Superior temporal gyrus (tissue), 1 donor: ENCODE measurements around the gene LPIN1.

ENCODE experiments used
- DNase-seq: peaks from one replicate; pipeline ENCODE4 v3.0.0-alpha.2; 2016; ENCODE audit errors: extremely low spot score

Gene LPIN1

DNA sequence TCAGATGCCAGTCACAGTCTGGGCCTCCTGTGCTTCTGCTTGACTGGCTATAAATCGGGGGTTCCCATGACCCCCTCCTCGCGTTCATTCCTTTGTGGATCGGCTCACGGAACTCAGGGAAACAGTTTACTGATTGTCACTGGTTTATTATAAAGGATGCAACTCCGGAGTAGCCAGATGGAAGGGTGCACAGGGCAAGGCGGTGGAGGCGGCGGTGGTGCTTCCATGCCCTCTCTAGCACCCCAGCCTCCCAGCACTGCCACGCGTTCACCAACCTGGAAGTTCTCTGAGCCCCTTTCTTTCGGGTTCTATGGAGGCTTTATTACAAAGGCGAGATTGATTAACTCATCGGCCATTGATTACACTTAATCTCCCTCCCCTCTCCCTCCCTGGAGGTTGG lies 15.6 kb downstream of the LPIN1 start:
- no peak for DNase-seq

DNA sequence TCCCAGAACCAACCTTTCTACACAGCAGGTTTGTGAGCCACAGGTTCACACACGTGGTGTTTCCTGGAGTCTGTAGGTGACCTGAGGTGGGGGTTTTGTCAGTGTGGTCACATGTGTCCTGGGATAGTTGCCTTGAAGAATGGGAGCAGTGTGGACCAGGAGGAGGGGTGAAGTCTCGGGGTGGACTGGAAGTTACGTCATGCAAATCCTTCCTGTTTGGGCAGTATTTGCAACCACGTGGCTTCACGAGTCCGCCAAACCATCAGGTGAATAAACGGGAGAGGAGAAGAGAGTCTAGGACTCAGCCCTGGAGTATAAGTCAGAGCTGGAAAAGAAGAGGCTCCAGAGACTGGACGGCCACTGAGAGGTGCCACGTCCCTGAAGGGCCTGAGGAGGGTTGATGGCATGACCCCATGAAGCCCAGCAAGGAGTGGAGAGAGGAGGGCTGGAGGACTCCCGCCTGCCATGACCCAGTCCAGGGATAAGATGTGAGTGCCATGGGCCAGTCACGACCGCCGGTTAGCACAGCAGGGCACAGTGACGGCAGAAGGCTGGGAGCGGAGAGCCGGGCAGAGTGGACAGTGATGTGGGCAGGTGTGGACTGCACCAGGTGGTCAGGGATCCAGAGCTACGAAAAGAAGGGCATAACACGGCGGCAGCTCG lies 16.5 kb downstream of the LPIN1 start:
- no peak for DNase-seq

DNA sequence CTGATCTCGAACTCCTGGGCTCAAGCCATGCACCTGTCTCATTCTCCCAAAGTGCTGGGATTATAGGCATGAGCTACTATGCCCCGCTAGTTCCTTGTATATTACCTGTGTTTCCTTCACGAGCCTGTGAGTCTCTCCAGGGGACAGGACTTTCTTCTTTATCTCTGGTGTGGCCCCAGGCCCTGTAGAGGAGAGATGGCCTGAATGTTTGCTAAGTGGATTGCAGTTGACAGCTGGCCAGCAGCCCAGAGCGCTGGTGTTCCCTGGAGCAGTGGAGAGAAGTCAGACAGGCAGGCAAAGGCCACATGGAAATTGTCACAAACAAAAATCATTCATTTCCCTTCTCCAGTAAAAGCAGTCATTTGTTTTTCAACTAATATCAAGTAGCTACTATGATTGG lies 17.9 kb downstream of the LPIN1 start:
- DNase-seq: no peak

DNA sequence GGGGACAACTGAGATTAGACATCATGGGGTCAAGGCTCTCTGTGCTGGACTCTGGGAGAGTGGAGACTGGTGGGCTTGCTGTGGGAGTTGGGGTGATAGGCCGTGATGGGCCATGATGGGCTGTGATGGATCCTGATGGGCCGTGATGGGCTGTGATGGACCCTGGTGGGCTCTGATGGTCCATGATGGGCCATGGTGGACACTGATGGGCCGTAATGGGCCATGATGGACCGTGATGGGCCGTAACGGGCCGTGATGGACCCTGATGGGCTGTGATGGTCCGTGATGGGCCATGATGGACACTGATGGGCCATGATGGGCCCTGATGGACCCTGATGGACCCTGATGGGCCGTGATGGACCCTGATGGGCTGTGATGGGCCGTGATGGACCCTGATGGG lies 18.5 kb downstream of the LPIN1 start:
- no peak for DNase-seq

DNA sequence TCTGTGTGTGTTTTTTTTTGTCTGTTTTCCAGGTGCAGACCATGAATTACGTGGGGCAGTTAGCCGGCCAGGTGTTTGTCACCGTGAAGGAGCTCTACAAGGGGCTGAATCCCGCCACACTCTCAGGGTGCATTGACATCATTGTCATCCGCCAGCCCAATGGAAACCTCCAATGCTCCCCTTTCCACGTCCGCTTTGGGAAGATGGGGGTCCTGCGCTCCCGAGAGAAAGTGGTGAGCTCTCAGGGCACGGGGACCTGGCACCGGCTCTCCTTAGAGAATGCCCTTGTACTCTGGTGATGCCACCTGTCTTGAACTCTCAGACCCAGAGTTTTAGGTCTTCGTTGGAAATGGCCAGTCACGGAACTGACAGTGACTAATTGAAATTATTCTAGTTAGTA lies 19.1 kb downstream of the LPIN1 start:
- DNase-seq: no peak

DNA sequence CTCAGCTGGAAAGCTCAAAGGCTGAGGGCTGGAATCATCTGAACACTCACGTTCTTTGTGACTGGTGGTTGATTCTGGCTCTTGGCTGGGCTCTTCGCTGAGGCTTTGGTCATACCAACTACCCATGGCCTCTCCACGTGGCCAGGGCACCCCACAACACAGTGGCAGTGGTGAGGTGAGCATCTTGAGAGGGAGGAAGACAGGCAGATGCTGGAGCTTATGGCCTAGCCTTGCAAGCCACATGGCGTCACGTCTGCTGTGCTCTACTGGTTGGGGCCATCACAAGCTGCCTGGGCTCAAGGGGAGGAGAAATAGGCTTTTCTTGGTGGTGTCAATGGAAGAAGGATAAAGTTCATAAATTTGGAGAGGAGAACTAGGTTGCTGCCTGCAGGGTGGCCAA lies 19.6 kb downstream of the LPIN1 start:
- no peak for DNase-seq

DNA sequence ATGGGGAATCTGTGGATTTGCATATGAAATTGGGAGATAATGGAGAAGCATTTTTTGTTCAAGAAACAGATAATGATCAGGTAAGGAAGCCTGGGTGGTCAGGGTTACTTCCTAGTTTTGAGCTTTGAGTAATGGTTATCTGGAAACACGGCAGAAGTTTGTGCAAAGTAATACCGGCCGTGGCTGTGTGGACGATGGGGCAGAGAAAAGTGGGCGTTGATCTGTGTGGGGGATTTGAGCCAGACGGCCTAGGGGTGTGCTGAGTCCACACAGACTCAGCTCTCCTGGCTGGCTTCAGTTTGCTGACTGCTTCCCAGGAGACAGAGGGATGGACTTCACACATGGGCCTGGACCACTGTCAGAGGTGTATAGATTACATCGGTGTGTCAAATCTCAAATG lies 21.3 kb downstream of the LPIN1 start:
- DNase-seq: no peak

DNA sequence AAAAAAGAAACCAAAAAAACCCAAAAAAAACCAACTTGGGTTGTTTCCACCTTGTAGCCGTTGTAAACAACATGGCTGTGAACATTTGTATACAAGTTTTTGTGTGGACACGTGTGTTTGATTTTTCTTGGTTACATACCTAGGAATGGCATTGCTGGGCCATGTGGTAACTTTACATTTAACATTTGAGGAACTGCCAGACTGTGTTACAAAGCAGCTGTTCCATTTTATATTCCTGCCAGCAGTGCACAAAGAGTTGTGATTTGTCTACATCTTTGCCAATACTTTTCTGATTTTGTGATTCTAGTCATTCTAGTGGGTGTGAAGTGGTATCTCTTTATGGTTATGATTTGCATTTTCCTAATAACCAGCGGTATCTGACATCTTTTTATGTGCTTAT lies 22.5 kb downstream of the LPIN1 start:
- peak; percentile 29 for DNase-seq

DNA sequence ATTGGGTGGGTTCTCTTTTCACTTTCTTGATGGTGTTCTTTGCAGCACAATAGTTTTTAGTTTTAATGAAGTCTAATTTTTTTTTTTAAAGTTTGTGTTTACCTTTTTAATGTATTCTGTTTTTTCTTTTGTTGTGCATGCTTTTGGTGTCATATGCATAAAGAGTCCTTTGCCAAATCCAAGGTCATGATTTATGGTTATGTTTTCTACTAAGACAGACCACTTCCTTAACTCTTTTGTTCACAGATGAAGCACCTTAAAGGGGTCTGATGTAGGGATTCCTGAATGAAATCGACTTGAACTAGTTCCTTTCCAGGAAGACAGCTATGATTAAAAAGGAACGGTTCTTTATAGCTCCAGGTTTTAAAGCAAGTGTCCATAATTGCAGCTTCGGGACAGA lies 23.1 kb downstream of the LPIN1 start:
- no peak for DNase-seq

DNA sequence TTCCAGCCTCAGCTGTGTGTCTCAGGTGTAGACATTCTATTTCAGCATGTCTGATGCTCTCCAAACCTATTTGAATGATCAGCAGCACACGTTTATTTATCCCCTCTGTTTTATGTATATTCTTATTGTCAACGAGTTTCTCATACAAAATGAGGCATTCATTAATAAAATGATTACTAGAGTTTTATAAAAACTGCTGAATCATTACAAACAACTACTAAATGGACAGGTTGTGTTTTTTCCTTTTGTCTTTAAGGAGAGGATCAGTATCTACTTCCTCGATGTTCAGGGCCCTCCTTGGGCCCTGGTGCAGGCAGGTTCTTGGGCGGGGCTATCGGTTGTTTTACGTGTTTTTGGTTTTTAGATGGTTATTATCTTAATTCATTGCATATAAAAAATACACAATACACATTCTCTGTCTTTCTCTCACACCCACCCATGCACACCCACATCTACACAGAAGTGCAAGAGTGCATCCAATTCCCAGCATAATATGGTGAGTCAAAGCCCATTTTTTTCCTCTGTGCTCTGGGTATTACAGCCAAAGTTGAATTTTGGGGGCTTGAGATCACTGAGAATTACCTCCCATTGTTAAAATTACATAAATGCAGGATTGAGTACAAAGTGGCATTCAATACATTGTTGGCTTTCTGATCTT lies 24.2 kb downstream of the LPIN1 start:
- DNase-seq: no peak

DNA sequence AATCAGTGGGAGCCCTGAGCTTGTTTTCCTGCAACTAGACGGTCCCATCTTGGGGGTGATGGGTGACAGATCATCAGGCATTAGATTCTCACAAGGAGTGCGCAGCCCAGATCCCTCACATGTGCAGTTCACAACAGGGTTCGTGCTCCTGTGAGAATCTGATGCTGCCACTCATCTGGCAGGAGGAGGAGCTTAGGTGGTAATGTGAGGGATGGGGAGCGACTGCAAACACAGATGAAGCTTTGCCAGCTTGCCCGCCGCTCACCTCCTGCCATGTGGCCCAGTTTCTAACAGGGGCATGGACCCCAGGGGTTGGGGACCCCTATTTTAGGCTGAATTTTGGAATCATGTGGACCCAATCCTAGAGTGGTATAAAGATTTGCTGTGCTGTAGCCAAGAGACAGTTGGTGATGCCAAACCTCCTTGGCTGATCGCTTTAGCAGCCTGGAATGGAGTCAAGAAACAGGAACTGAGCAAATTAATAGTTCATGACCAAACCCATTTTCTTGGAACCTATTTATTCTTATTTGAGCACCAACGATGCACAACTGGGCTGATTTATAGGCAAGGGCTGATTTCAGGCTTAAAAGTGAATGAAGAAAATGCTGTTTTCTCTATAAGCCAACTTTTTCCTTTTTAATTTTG lies 25.7 kb downstream of the LPIN1 start:
- DNase-seq: no peak

DNA sequence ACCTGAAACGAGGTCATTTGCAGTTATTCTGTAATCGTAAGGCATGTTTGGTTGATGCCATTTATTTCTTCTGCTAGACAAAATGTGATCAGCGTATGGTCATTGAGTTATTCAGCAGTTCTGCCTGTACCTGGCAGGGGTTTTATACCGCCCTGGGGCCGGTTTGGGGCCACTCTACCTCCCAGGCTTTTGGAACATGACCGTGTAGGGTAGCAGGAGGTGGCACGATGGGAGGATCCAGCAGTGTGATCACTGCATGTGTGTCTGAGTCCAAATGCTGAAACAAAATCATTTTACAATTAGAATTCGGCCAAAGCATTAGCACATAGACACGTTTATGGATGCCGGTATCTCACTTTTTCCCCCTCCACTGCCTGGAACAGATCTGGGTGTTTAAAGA lies 26.7 kb downstream of the LPIN1 start:
- DNase-seq: no peak

DNA sequence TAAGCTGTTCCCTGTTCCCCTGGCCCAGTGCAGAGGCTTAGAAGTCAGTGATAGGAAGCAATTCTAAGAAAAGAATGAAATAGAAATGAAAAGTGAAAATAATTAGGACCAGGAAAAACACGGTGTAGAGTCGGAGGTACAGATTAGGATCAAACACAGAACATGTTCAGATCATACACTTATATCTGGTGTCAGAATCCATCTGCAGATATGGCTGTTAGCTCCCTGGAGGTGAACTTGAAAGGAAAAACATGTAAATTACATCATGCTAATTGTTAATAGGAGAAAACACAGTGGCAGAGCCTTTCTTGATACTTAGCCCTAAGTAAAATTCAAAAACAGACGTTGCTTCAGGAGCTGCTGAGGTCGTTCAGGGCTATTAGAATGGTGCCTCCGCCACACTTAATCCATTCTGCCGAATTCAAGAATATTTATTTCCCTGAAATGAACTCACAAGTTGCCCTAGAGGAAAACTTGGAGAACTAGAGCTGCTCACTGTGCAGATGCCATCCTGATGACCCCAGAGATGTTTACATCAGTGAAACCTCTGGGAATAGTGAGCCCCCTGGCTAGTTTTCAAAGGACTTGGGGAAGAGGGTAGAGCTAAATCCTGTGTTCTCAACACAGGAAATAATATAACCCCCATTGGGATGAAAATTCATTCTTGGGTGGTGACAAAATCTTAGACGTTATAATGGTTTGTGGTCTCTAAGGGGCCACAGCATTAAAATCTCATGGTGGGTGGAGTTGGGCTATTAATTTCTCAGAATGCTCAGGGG lies 27.5 kb downstream of the LPIN1 start:
- no peak for DNase-seq

DNA sequence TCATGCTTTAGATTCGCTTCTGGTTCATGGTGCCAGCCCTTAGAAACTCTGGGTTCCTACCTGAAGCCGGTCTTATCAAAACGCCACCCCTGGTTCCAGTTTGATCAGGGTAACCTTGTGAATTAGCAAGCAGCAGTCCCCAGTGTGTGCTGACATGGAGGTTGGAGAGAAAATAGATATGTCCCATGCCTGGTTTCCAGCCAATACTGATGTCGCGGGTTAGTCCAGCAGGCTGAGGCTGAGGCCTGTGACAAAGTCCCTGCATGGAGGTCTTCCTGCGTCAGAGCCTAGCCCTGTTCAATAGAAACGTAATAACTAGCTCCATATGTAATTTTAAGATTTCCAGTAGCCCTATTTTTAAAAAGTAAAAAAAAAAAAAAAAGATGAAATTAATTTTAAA lies 28.2 kb downstream of the LPIN1 start:
- DNase-seq: no peak

DNA sequence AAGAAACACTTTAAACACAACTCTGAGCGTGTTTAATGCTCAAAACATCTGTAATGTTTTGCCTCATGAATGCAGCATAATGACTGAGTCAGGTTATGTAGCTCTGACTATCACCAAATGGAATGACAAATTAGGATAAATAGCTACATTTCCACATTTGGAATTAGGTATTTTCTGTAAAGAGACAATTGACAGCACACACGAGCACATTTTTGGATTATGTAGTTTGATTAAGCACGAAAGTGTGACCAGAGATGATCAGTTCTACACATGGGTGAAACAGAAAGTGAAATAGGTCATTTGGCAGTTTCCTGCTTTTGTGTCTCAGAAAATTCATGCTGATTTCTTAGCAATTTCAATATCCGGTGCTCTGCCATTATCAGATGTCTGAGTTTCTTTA lies 29.0 kb downstream of the LPIN1 start:
- no peak for DNase-seq

DNA sequence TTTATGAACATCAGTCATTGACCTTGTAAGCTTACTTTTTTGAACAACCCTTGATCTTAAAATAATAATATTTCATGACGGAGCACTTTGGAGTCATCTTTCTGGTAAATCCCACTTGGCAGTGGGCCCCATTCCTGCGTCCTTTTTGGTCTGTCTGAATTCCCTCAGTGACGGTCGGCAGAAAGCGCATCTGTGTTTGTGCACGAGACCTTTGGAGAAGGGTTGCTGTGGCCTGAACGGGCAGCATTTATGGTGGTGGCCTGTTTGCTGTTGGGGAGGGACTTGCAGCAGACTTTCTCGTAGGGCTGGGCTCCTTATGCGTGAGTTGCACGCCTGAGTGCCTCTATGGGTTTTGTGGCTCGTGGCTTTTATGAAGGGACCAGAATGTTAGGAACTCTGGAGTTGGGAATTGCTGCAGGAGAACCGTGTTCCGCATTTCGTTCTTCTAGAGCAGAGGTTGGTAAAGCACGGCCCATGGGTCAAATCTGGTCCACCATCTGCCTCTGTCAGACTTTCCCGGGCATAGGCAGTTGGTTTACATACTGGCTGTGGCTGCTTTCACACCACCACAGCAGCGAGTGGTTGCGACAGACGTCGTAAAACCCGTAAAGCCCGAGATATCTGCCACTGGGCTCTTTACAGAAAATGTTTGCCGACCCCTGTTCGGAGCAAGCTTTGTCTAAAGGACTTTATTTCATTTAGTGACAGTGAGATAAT lies 30.8 kb downstream of the LPIN1 start:
- no peak for DNase-seq

DNA sequence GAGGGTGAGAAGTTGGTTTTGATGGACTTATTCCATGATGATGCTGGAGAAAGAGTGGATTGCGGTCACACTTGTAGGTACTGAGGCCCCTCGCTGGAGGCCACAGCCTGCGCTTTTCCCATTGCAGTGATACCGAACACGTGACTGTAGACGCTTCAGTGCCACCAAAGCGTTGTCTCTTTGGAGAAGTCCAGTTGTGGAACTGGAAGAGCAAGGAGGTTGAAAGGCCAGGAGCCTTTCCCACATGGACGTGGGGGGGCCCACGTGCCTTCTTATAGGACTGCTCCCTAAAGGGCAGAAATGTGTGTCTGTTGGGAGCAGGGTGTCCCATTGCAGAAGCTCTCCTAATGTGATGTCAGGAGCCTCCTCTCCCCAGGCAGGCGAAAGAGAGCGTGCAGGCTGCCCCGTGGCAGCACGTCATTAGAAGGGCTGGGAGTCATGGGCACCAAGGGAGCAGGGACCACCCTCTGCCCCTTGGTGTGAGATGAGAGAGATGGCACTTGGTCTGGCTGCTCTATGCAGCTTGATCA lies 31.5 kb downstream of the LPIN1 start:
- DNase-seq: no peak

DNA sequence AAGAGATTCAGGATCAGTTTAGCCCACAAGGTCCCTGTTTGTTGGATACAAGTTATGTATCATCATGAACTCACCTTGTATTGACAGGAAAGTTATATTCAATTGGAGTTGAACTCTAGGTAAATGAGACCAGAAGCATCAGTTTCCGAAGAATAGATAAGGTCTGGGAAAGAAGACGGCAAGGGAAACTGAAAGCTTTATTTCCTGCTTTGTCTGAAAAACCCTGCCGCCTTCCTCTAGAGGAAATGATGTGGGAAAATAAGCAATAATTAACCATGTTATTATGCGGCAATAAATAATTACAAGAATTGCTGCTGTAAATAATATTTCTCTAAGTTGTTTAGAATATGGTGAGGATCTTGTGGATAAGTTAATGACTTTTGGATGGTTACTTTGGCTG lies 32.0 kb downstream of the LPIN1 start:
- no peak for DNase-seq

DNA sequence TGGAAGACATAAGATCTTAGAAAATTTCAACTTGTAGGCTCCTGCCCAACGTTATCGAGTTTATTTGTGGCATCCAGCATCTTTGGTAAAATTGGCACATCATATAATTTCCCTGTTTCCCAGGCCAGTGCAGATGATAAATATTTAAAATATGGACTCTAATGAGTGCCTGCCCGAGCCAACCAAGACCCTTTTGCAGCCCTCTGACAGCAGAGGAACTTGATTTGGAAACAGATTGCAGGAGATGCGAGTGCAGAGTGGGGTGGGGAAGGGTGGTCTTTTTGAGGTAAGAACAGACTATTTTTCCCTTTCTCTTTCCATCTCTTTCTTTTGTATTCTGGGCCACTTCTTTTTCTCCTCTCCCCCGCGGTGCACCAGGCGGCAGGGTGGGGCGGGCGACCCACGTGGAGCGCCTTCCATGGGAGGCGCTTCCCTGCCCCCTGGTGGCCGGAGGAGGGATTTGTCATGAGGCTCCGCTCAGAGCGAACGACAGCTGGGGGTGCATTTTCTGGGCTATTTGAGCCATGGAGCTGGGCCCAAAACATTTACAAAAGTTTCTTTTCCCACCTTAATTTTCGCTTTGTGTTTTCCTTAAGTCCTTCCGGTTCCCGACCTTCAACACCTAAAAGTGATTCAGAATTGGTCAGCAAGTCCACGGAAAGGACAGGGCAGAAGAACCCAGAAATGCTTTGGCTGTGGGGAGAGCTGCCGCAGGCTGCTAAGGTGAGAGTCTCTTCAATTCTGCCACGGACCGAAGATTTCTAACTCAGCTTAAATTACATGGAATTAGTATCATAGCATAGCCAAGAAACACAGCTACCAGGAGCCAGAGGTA lies 32.7 kb downstream of the LPIN1 start:
- peak; percentile 89 for DNase-seq

DNA sequence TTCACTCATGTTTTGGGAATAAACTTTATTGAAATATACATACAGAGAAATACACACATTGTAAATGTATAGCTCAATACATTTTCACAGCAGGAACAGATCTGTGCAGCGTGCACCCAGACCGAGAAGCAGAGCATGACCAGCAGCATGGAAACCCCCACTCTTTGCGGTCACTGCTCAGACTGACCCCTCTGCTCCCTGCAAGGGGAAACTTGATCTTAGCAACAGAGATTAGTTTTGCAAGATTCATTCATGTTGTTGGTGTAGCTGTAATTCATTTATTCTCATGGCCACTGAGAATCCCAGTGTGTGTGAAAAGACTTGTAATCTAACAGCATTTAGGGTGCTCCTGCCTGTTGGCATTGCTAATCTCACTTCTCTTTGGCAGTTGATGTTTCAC lies 35.2 kb downstream of the LPIN1 start:
- no peak for DNase-seq

DNA sequence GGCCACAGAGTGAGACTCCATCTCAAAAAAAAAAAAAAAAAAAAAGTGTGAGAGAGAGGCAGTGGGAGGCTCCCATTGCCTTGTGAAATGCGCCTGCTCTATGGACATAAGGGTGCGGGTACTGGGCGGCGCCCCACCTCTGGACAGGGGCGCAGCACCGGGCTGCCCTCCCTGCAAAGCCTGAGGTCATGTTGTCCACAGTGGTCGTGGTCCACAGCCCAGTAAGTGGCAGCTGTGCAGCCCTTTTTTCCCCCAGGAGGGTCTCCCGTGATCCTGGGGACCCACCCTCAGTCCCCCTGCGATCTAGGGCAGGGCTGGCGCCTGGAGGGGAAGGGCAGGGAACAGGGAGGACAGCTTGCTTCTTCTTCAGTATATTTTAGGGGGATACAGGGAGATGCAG lies 37.8 kb downstream of the LPIN1 start:
- no peak for DNase-seq
